GM19438 (cell line): Measurements from ENCODE around the gene PDZD2.

ENCODE experiments used
- ATAC-seq: cut with Tn5 transposase; IDR thresholded peaks from one replicate; pipeline ENCODE4 v1.9.1; 2021; ENCODE audit warnings: low read depth; ENCODE audit not compliant: unreplicated experiment

PDZD2 gene

DNA sequence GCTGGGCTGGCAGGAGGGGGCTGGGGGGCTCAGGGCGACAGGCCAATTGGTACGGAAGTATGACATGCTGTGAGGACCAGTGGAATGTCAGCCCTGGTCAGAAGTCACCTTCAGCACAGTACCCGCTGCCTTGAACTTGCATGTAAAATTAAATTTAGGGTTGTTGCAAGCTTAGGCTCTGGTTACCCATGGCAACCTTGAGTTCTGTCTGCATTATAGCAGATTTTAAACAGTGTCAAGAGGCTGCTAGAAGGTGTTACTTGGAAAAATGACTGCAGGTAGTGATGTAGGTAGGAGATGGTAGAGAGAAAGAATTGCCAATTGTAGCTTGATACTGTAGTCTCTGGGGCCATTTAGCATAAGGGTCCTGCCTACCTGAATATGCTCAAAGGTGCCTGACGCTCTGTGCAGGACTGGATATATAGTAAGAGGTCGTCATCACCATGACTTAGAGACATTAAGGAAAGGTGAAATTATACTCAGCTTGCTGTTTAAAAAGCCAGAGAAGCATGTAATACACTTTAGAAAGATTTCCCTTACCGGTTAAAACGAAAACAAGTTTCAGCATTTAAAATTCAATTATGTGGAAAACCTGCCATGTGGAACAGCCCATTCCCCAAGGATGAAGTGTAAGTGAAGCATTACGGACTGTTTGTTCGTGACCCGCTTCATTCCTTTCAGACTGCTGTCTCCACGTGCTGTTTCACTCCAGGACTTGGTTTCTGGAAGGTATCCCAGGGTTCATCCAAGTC lies 169.0 kb downstream of the PDZD2 start:
- no peak for ATAC-seq

DNA sequence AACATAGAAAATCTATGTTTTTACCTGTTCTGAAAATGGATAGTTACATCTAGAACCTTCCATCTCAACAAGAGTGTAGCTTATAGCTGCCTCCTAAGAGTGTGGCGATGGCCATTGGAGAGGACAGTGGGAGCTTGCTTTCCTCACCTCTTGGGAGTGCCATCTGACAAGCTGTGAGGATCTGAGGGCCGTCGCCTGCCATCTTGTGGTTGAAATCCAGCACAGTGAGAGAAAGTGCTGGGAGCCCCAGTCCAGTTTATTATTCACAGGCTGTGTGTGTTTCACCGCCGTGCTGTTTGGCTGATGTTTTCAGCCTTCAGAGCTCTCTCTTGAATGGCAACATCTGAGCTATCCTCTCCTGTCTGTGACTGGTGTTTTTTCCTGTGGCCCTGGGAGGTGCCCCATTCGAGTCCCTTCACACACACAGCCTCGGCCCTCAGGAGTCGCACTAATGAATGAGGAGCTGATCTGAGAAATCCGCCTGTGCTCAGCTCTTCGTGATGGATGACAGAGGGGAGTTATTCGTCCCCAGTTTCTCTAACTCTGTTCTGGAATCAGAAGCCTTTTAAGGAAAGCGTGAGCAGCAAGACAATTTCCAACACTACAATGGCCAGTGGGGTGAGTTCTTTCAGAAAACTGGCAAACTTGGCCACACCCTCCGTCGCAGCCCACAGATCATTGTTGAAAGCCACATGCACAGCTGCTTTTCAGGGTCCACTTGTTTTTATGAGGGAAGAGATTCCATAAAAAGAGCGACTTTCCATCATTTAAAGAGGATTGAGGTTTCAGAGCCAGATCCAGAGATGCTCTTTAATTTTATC lies 170.3 kb downstream of the PDZD2 start:
- ATAC-seq = no peak

- no peak for ATAC-seq
Observed at GRCh38 chr5:31811210-31811609, 172.3 kb downstream of the PDZD2 start.

- no peak for ATAC-seq
Observed at GRCh38 chr5:31815376-31815775, 176.4 kb downstream of the PDZD2 start.

- ATAC-seq = no peak
Observed at GRCh38 chr5:31819926-31820516, 181.1 kb downstream of the PDZD2 start.

DNA sequence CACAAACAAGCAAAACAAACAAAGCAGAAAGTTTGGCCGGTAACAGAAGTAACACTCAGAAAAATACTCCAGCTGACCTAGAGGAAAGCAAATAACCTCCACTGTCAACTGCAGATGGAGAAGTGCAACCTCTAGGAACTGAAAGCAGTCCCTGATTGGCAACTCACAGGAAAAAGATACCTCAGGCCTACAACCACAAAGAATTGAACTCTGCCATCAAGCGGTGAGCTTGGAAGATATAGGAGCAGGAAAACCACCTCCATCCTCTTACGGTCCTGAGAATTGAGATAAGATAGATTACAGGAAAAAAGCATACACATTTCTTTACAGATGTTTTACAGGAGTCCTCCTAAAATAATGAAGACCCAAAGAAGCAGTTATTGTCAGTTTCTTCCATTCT lies 184.5 kb downstream of the PDZD2 start:
- no peak for ATAC-seq

DNA sequence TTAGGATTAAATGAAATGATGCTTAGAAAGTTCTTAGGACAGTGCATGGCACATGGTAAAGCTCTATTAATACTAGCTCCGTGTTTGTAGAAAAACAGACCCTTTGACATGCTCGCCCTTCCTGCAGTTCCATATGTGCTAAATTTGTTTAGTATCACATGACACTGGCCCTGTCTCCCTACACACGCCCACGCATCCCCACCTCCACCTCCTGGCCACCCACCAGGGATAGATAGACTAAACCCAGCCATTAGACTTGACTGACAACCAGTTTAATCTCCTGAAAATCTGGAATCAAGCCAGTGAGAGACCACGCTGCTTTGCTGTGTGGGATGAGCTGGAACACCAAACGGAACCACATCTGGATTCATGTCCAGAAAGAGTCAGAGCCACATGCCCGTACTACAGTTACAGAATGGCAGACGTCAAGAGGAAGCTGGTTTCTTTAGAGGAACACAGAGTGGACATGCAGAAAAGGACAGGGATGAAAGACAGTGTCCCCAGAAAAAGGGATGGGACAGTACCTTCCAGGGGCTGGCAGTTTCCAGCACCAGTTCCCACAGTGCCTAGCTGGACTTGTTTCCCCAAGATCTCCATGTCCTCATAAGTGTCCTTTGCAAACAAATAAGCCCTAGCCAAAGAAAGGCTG lies 186.1 kb downstream of the PDZD2 start:
- ATAC-seq = no peak

DNA sequence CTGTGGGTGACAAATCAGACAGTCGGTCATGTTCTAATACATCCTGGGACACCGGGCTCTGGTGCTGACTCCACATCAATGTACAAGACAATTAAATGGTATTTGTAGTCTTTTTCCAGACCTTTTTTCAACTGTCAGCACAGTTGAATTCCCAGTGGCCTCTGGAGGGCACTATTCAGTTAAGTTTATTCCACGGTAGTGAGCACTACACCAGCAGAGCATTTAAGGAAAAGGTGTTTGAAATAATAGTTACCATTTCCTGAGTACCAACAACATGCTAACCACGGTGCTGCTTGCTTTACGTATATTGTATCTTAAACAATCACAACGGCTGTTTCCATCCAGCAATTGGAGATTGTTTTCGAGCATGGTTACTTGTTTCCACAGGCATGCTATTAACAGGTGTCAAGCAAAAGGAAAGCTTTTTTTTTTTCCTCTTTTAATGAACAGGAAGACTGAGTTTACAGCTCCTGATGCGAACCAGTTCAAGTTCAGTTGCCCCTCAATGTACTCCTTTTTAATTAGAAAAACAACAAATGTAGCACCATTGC lies 186.7 kb downstream of the PDZD2 start:
- ATAC-seq = peak; percentile 83

- no peak for ATAC-seq
Observed at GRCh38 chr5:31827867-31828266, 188.9 kb downstream of the PDZD2 start.

GRCh38 chr5:31832966-31833365 lies 194.0 kb downstream of the PDZD2 start:
- no peak for ATAC-seq

- no peak for ATAC-seq
Observed at GRCh38 chr5:31833710-31834109, 194.8 kb downstream of the PDZD2 start.

- ATAC-seq = no peak
Observed at GRCh38 chr5:31844622-31845345, 205.9 kb downstream of the PDZD2 start.

DNA sequence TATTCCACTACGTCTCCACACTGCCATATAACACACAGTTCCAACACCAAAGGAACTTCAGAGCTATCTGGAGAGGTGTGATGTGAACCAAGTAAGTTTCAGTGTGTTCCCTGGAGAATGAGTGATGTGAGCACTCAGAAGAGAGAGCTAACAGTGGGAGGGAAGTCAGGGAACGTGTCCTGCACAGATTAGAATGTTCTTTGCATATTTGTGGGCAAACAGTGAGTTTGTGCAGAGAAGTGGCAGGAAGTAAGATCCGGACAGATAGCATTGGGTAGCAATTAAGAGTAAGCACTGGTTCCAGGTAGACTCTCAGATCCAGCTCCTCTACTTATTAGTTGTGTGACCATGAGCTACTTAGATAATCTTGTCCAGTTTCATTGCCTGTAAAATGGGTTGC lies 206.4 kb downstream of the PDZD2 start:
- ATAC-seq = no peak

DNA sequence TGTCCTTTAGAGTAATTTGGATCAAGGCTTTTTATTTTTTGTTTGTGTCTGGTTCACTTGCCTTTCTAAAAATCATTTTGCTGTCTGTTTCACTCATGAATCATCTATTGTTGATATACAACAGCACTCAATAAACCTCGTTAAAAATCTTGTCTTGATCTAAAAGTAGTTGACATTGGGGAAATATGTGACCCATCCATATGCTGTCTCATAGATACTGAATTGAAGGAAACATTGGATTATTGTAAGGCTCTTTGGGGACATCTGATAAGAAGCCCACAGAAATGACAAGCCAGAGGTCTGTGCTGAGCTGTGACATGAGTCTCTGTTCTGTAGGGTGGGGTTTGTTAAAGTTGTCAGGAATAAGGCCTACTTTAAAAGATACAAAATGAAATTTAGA lies 208.0 kb downstream of the PDZD2 start:
- no peak for ATAC-seq

DNA sequence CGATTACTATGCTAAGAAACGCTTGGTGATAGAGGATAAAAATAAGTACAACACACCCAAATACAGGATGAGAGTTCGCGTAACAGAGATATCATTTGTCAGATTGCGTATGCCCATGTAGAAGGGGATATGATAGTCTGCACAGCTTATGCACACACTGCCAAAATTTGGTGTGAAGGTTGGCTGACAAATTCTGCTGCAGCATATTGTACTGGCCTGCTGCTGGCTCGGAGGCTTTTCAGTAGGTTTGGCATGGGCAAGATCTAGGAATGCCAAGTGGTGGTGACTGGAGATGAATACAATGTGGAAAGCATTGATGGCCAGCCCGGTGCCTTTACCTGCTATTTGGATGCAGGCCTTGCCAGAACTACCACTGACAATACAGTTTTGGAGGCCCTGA lies 208.4 kb downstream of the PDZD2 start:
- no peak for ATAC-seq

DNA sequence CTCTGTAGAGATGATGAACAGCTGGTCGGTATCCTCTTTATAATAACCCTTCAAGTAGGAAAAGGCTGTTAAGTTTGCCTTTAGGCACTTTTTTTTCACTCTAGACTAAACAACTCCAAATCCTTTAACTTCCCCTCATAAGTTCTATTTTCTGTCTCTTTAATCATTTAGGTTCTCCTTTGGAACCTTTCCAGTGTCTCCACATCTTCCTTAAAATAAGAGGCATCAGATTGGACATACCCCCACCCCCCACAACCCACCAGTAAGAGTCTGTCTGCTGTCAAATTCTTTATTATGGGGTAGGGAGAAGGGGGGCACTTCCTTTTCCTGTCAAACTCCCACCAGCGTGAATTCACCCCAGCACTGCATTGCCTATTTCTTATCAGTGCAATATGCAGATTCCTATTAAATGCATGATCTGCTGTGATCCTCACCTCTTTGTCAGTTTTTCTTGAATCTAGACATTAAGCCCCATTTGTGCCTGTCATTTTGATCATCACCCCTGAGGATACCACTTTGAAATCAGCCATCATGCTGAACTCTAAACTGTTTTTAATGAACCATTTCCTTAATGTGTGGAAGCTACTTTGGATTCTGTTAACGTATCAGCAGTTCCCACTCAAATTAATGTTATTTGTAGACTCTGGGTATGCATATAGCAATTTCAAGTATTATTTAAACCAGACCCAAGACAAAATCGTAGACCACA lies 212.2 kb downstream of the PDZD2 start:
- ATAC-seq = no peak

DNA sequence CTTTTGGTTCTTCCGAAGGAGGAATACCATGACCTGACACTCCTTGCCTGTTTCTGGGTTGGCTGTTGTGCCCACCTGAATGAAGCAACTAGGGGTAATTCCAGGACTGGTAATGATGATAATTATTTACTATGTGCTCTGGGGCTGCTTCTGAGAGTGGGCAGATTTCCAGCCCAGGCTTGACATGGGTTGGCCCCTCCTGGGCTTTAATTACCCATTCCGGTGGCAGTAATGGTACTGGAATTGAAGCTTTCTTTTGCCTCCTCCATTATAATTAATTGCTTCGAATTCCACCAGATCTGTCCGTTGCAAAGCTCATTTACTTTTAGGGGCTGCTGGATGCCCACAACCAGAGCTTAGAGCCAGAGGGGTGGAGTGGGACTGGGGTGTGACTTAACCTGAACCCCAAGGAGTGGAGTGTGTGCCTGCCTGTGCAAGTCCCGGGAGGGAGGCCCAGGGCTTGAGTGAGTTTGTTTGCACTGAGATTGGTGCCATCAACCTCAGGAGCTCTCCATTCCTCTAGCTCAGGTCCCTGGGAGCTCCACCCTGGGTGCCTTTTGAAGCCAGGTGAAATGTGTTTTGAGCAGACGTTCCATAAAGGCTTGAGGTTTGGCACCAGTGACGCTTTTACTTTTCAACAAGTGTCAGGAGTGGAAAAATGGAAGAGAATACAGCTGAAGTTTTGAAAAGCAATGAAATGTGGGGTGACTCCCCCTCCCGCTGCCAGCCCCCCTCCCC lies 214.6 kb downstream of the PDZD2 start:
- ATAC-seq = no peak

DNA sequence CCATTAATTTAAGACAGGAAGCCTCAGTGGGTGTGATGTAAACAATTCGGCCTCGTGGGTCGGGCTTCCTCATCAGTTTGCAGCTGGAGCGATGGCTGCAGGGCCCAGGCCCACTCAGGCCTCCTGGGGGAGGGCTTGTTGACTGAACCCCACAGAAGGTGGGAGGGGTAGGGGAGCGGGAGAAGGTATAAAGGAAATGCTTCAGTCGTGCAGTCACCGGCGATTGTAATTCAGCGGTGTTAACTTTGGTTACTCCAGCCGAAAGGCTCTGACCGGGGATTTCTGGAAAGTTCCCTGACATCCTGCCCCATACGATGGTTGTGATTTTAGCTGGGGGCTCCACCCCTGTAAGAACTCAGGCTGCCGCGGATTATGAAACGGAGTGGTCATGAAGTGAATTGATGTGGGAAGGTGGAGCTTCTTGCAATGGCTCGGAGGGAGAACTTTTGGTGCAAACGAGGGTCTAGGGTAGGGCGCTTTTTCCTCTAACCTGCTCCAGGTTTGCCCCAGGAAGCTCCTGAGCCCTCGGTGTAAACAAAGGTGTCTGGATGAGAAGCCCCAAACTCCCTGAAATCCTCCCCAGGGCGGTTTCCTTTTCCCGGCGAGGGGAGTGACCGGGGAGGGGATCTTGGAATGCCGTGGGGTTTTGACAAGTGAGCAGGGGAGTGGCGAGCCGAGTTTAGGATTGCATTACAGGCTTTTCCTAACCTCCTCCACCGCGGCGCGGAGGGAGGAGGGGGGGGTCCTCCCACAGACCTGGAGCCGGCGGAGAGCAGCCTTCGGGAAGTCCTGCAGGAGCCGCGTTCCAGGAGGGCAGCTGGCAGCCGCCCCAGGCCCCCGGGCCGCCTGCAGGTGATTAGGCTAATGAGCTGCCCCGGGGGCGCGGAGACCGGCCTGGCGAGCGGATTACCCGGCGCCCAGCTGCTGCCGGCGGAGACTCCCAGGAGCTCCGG lies 215.5 kb downstream of the PDZD2 start:
- no peak for ATAC-seq
